ENCODE measurements around the gene ERP27.

DNA sequence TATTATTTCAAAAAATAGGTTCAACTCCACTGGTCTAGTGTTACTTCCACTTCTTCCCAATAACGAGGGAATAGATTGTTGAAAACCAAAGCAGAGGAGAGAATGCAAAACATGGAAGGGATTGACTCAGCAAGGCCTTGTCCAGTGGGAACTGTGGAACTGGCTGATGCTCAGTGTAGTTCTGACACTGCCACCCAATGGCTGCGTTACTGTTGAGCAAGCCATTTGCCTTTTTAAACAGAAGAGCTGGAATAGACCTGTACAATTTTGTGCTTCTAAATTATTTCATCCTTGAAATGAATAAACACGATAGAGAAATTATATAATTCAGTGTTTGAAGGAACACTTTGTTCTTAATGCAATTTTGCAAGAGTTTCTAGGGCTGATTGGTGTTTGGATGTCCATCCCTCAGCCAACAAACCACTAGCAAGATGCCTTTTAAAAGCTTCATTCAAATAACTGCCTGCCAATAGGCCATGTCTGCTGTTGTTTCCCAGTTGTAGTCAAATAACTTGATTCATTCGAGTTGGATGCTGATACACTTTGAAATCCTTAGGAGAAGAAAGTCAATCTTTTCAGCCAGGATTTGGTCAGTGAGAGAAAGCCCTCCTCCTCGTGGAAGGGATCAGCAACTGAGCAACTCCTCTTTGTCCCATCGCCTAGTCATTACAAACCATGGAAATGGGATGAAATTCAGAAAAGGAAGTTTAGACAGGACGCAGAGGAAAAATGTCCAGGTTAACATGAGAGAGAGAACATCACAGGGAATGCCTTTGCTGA lies 45.4 kb downstream of the ERP27 start:
- peak; percentile 15 to 31 (median 31) for TF ChIP-seq CTCF (IDR thresholded peaks at IDR 0.05)
- no peak for TF ChIP-seq EP300 (IDR thresholded peaks at IDR 0.05)
